ENCODE results near the gene LARGE1.
"Not testable (repeated sequence)": the region's sequence is repeated elsewhere in the genome, so short reads cannot be mapped to it uniquely, and the experiment has no call there.

LARGE1 gene

DNA sequence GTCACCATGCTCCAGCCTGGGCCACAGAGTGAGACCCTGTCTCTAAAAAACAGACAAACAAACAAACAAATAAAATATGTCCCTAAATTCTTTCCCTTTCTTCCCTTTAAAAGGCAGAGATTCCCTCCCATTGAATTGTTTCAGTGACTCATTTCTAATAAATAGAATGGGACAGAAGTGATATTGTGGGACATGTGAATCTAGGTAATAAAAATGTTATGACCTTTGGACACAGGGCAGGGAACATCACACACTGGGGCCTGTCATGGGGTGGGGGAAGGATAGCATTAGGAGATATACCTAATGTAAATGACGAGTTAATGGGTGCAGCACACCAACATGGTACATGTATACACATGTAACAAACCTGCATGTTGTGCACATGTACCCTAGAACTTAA, 459.0 kb downstream of the LARGE1 start:
- DNase-seq: not testable (repeated sequence)

- DNase-seq: no peak
Measured at GRCh38 chr22:33459137-33459536, 461.1 kb downstream of the LARGE1 start.

- no peak for DNase-seq
Measured at GRCh38 chr22:33456511-33456910, 463.8 kb downstream of the LARGE1 start.

- DNase-seq: no peak
Measured at GRCh38 chr22:33455036-33455435, 465.2 kb downstream of the LARGE1 start.

- no peak for DNase-seq
Measured at GRCh38 chr22:33451866-33452469, 468.3 kb downstream of the LARGE1 start.

GRCh38 chr22:33450756-33451155, 469.5 kb downstream of the LARGE1 start:
- DNase-seq: no peak

GRCh38 chr22:33447733-33448132, 472.5 kb downstream of the LARGE1 start:
- DNase-seq: no peak

- DNase-seq: no peak
Measured at GRCh38 chr22:33443683-33444082, 476.6 kb downstream of the LARGE1 start.

GRCh38 chr22:33440756-33441155, 479.5 kb downstream of the LARGE1 start:
- DNase-seq: no peak

DNA sequence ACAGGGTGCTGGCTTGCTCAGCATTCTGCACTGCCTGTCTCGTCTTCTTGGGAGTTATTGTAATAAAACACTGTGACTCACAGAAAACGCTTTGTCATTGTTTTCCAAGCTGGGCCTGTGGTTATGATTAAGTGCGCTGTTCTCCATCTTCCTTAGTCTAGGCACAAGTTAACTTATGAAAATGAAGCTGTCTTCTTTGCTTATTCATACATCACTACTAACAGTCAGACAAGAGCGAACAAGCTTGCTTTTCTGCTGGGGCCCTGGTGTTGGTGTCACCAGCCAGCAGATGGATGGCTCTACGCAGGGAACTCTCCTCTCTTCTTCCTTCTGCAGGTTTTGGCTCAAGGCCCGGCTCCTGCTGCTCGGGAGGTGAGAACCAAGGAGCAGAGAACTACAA, 482.0 kb downstream of the LARGE1 start:
- DNase-seq: no peak

DNA sequence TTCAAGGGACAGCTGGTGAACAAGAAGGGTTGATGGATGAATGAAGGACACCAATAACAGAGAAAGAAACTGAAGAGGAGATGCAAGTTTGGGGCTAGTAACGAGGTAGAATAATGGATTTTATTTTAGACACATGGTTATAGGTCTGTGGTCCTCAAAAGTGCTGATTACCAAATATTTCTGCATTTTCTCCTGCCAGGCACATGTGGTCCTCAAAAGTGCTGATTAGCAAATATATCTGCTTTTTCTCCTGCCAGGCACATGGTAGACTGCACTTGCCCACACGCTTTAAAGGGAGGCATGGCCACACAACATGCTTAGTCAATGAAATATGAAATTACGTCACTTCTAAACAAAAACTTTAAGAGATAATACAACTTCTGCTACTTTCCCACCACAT, 489.0 kb downstream of the LARGE1 start:
- DNase-seq: no peak

- DNase-seq: no peak
Measured at GRCh38 chr22:33429281-33429680, 491.0 kb downstream of the LARGE1 start.

GRCh38 chr22:33427461-33427860, 492.8 kb downstream of the LARGE1 start:
- no peak for DNase-seq

- DNase-seq: no peak
Measured at GRCh38 chr22:33426451-33426850, 493.8 kb downstream of the LARGE1 start.

GRCh38 chr22:33421859-33422258, 498.4 kb downstream of the LARGE1 start:
- DNase-seq: no peak

GRCh38 chr22:33418484-33418883, 501.8 kb downstream of the LARGE1 start:
- no peak for DNase-seq

DNA sequence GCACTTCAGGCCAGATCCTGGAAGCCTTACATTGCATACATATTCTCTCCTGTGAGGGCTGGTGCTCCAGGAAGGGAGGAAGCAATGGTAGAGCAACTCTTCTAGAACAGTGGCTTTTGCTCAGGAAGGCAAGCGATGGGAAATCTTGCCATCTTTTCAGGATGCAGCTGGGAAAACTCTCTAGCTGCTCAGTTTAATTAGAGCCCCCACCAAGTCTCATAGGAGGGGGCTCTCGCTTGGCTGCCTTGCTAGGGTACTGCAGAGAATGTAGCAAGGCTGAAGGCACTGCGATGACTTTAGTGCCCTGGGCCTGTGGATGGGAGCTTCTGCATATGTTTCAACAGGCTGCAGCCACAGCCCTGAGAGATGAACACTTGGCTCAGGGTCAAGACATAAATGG, 504.9 kb downstream of the LARGE1 start:
- no peak for DNase-seq

GRCh38 chr22:33409079-33409478, 511.2 kb downstream of the LARGE1 start:
- DNase-seq: no peak

DNA sequence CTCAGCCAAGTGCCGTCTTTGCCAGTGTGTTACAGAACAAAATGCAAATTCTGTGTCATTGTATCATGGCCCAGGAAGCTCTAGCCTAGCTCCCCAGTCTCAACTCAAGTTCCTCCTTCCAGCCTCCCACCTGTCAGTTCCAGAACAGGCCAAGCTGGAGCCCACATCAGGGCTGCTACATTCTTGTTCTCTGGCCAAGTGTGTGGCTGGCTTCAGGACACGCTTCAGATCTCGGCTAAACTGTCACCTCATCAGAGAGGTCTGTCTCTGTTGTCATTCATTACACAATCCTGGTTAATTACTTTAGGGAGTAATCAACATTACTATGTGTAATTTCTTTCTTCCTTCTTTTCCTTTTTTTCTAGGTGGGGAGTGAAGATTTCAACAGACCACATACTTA, 515.1 kb downstream of the LARGE1 start:
- no peak for DNase-seq

- DNase-seq: no peak
Measured at GRCh38 chr22:33404723-33405122, 515.6 kb downstream of the LARGE1 start.

- DNase-seq: no peak
Measured at GRCh38 chr22:33402325-33402724, 518.0 kb downstream of the LARGE1 start.

GRCh38 chr22:33401291-33401690, 519.0 kb downstream of the LARGE1 start:
- DNase-seq: no peak

GRCh38 chr22:33400891-33401290, 519.4 kb downstream of the LARGE1 start:
- DNase-seq: no peak

DNA sequence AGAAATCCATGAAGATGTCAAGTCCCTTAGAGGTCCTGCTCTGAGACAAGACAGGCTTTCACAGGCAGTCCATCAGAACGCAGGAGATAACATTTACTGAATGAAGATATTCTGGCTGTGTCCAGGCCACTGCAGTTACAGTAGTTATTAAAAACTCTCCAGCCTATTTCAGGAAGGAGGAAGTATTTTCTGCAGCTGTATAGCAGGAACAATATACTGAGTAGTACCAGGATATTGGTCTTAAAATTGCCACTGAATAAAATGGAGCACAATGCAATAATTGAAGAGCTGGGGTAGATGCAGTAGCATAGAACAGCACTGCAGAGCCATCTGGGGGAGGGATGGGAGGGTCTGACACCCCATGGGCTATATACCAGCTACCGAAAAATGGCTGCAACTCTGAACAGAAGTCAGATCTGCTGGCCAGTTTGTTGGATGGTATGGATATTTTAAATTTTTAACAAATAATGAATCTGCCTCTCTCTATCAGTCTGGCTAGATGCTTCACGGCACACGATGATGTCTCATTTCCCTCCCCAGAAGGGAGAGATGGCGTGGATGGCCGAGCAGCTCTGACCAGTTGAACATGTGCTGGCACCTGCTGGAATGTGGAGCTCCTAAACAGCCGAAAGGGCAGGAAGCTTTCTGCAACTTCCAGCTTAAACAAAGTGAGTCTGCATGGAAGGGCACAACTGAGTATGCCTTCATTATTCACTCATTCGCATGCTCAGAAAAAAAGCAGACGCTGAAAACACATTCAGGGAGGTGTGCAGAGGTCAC, 520.0 kb downstream of the LARGE1 start:
- DNase-seq: no peak

DNA sequence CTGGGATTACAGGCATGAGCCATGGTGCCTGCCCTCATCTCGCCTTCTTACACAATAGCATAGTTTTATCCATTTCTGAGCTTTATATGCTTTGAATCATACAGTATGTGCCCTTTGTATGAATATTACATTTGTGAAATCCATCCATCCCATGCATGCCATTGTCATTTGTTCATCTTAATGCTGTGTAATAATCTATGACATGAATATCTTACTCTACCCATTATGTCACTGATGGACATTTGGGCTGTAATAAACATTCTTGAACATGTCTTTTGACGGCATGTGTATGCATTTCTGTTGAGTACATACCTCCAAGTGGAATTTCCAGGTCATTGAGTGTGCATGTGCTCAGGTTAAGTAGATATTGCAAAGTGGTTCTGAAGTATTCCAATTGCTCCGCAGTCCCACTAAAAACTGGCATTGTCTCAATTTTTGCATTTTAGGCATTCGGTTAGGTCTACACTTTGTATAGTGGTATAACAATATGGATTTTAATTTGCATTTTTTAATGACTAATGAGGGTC, 522.8 kb downstream of the LARGE1 start:
- no peak for DNase-seq

Data from CD4-positive, alpha-beta T cell treated with Interleukin-4 for 4 hours (primary cell).